ENCODE results near the gene HDAC11. TPM values are rescaled to one million over a fixed set of nuclear protein-coding genes. Genes with fewer than 3 reads are reported as not detected.

The HDAC11 gene
- total RNA-seq, 1 experiment from 2014 or later, result 12.0 TPM

DNA sequence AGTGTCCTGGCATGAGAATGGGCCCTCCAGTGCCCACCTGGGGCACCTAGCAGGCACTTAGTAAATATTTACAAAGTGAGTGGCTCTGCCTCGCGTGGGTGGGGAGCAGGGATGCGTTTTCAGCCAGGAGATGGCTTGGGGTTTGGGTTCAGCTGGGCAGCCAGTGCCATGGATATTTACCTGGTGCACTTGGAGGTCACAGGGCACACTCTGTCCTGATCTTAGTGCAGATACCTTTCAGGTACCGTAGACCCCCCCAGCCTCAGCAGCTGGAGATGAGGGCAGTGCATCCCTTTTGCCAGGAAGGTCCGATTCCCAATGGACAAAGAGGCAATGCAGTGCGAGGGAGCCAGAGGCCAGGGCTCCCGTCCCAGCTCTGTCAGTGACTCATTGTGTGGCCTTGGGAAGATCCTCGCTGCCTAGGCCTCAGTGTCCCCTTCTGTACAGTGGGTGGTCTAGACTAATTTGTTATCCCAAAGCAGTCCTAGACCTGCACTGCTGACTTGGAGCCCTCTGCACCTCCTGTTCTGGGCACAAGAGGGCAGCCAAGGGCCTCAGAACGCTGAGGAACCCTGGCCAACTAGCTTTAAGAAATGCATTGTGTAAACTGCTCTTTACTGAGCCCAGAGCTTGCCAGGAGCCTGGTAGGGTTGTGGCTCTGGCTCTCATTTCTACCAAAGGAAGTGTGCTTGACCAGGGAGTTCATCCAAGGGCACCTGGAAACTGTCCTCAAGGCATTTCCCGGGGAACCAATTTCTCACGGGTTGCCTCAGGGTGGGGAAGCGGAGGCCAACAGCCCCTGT is 16.0 kb downstream of the HDAC11 start:
- H3K36me3 Mint-ChIP-seq, result no peaks in the 10 kb centered on the region
- CTCF ChIA-PET, result interaction anchor here (0.6 to 3.2 kb wide), 49 partner anchors 10 to 404 kb away, joined by 3 to 290 read pairs (median 6); partner anchors contain the start of genes HDAC11 and WNT7A
- POLR2A ChIA-PET, result interaction anchor here (1.0 to 1.2 kb wide), 2 partner anchors 17 to 152 kb away, joined by 3 to 5 read pairs; partner anchors contain the start of gene HDAC11
- H3K4me1 Mint-ChIP-seq, result peaks cover 6% of the 10 kb centered on the region; the same call in 1 of the 2 replicates
- no peak overlapping the region for H3K4me3 Mint-ChIP-seq
- H3K27me3 Mint-ChIP-seq (ENCODE audit: low read depth), result no peaks in the 10 kb centered on the region; the same call in 1 of the 2 replicates
- peak; percentile 91 for ATAC-seq
- 0 out of 2 replicates have a peak overlapping the region, but pooled peaks have one; percentile 49 for H3K27ac Mint-ChIP-seq
- no peaks in the 10 kb centered on the region for H3K9me3 Mint-ChIP-seq
- TF ChIP-seq, protein P1, sequence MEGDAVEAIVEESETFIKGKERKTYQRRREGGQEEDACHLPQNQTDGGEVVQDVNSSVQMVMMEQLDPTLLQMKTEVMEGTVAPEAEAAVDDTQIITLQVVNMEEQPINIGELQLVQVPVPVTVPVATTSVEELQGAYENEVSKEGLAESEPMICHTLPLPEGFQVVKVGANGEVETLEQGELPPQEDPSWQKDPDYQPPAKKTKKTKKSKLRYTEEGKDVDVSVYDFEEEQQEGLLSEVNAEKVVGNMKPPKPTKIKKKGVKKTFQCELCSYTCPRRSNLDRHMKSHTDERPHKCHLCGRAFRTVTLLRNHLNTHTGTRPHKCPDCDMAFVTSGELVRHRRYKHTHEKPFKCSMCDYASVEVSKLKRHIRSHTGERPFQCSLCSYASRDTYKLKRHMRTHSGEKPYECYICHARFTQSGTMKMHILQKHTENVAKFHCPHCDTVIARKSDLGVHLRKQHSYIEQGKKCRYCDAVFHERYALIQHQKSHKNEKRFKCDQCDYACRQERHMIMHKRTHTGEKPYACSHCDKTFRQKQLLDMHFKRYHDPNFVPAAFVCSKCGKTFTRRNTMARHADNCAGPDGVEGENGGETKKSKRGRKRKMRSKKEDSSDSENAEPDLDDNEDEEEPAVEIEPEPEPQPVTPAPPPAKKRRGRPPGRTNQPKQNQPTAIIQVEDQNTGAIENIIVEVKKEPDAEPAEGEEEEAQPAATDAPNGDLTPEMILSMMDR (IDR thresholded peaks at IDR 0.05), result peak; percentile 77
- TF ChIP-seq, protein P2, sequence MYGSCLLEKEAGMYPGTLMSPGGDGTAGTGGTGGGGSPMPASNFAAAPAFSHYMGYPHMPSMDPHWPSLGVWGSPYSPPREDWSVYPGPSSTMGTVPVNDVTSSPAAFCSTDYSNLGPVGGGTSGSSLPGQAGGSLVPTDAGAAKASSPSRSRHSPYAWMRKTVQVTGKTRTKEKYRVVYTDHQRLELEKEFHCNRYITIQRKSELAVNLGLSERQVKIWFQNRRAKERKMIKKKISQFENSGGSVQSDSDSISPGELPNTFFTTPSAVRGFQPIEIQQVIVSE (CRISPR knock-in tag; IDR thresholded peaks at IDR 0.05; ENCODE audit: borderline replicate concordance), result no peak
- TF ChIP-seq, protein P3, sequence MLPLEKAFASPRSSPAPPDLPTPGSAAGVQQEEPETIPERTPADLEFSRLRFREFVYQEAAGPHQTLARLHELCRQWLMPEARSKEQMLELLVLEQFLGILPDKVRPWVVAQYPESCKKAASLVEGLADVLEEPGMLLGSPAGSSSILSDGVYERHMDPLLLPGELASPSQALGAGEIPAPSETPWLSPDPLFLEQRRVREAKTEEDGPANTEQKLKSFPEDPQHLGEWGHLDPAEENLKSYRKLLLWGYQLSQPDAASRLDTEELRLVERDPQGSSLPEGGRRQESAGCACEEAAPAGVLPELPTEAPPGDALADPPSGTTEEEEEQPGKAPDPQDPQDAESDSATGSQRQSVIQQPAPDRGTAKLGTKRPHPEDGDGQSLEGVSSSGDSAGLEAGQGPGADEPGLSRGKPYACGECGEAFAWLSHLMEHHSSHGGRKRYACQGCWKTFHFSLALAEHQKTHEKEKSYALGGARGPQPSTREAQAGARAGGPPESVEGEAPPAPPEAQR (CRISPR knock-in tag; IDR thresholded peaks at IDR 0.05), result no peak
- peak; percentile 86 for DNase-seq (ENCODE audit: low spot score)

DNA sequence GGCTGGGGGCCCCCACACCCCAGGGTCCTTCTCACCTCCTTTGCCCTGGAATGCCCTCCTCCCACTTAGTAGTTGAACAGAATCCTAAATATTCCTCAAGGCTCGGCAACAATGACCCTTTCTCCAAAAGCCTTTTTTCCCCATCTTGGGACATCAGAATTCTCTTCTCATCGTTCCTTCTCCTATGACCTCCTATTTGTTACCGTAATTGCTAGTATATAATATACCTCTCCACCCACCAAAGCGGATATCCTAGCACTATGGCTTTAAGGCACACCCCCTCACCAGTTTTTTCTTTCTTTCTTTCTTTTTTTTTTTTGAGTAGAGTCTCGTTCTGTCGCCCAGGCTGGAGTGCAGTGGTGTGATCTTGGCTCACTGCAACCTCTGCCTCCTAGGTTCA is 16.8 kb downstream of the HDAC11 start:
- Mint-ChIP-seq H3K36me3 (no peaks in the 10 kb centered on the region), H3K9me3 (no peaks in the 10 kb centered on the region), H3K4me3 (no peak overlapping the region), H3K27ac (no peak overlapping the region), H3K27me3 (ENCODE audit: low read depth) (no peaks in the 10 kb centered on the region; the same call in 1 of the 2 replicates), H3K4me1 (peaks cover 6% of the 10 kb centered on the region; the same call in 1 of the 2 replicates)
- TF ChIP-seq ZNF396 (CRISPR knock-in tag; IDR thresholded peaks at IDR 0.05; ENCODE audit: borderline replicate concordance) (no peak), NR3C1 (CRISPR knock-in tag; conservative IDR thresholded peaks at IDR 0.05; ENCODE audit: low read depth) (no peak), ATF1 (CRISPR knock-in tag; IDR thresholded peaks at IDR 0.05) (no peak), ZNF219 (CRISPR knock-in tag; IDR thresholded peaks at IDR 0.05; ENCODE audit: borderline replicate concordance) (no peak)
- TF ChIP-seq, protein P4, sequence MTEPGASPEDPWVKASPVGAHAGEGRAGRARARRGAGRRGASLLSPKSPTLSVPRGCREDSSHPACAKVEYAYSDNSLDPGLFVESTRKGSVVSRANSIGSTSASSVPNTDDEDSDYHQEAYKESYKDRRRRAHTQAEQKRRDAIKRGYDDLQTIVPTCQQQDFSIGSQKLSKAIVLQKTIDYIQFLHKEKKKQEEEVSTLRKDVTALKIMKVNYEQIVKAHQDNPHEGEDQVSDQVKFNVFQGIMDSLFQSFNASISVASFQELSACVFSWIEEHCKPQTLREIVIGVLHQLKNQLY (CRISPR knock-in tag; IDR thresholded peaks at IDR 0.05), result no peak
- TF ChIP-seq, protein P5, sequence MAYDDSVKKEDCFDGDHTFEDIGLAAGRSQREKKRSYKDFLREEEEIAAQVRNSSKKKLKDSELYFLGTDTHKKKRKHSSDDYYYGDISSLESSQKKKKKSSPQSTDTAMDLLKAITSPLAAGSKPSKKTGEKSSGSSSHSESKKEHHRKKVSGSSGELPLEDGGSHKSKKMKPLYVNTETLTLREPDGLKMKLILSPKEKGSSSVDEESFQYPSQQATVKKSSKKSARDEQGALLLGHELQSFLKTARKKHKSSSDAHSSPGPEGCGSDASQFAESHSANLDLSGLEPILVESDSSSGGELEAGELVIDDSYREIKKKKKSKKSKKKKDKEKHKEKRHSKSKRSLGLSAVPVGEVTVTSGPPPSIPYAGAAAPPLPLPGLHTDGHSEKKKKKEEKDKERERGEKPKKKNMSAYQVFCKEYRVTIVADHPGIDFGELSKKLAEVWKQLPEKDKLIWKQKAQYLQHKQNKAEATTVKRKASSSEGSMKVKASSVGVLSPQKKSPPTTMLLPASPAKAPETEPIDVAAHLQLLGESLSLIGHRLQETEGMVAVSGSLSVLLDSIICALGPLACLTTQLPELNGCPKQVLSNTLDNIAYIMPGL (CRISPR knock-in tag; IDR thresholded peaks at IDR 0.05), result no peak
- TF ChIP-seq, protein P6, sequence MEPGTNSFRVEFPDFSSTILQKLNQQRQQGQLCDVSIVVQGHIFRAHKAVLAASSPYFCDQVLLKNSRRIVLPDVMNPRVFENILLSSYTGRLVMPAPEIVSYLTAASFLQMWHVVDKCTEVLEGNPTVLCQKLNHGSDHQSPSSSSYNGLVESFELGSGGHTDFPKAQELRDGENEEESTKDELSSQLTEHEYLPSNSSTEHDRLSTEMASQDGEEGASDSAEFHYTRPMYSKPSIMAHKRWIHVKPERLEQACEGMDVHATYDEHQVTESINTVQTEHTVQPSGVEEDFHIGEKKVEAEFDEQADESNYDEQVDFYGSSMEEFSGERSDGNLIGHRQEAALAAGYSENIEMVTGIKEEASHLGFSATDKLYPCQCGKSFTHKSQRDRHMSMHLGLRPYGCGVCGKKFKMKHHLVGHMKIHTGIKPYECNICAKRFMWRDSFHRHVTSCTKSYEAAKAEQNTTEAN (CRISPR knock-in tag; IDR thresholded peaks at IDR 0.05), result no peak
- TF ChIP-seq, protein P7, sequence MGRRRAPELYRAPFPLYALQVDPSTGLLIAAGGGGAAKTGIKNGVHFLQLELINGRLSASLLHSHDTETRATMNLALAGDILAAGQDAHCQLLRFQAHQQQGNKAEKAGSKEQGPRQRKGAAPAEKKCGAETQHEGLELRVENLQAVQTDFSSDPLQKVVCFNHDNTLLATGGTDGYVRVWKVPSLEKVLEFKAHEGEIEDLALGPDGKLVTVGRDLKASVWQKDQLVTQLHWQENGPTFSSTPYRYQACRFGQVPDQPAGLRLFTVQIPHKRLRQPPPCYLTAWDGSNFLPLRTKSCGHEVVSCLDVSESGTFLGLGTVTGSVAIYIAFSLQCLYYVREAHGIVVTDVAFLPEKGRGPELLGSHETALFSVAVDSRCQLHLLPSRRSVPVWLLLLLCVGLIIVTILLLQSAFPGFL (CRISPR knock-in tag; IDR thresholded peaks at IDR 0.05; ENCODE audit: borderline replicate concordance), result no peak
- TF ChIP-seq, protein P8, sequence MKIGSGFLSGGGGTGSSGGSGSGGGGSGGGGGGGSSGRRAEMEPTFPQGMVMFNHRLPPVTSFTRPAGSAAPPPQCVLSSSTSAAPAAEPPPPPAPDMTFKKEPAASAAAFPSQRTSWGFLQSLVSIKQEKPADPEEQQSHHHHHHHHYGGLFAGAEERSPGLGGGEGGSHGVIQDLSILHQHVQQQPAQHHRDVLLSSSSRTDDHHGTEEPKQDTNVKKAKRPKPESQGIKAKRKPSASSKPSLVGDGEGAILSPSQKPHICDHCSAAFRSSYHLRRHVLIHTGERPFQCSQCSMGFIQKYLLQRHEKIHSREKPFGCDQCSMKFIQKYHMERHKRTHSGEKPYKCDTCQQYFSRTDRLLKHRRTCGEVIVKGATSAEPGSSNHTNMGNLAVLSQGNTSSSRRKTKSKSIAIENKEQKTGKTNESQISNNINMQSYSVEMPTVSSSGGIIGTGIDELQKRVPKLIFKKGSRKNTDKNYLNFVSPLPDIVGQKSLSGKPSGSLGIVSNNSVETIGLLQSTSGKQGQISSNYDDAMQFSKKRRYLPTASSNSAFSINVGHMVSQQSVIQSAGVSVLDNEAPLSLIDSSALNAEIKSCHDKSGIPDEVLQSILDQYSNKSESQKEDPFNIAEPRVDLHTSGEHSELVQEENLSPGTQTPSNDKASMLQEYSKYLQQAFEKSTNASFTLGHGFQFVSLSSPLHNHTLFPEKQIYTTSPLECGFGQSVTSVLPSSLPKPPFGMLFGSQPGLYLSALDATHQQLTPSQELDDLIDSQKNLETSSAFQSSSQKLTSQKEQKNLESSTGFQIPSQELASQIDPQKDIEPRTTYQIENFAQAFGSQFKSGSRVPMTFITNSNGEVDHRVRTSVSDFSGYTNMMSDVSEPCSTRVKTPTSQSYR (CRISPR knock-in tag; IDR thresholded peaks at IDR 0.05), result no peak
- TF ChIP-seq, protein P9, sequence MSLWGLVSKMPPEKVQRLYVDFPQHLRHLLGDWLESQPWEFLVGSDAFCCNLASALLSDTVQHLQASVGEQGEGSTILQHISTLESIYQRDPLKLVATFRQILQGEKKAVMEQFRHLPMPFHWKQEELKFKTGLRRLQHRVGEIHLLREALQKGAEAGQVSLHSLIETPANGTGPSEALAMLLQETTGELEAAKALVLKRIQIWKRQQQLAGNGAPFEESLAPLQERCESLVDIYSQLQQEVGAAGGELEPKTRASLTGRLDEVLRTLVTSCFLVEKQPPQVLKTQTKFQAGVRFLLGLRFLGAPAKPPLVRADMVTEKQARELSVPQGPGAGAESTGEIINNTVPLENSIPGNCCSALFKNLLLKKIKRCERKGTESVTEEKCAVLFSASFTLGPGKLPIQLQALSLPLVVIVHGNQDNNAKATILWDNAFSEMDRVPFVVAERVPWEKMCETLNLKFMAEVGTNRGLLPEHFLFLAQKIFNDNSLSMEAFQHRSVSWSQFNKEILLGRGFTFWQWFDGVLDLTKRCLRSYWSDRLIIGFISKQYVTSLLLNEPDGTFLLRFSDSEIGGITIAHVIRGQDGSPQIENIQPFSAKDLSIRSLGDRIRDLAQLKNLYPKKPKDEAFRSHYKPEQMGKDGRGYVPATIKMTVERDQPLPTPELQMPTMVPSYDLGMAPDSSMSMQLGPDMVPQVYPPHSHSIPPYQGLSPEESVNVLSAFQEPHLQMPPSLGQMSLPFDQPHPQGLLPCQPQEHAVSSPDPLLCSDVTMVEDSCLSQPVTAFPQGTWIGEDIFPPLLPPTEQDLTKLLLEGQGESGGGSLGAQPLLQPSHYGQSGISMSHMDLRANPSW (CRISPR knock-in tag; conservative IDR thresholded peaks at IDR 0.05; ENCODE audit: low read depth), result no peak
- ChIA-PET POLR2A (interaction anchor here (1.0 to 1.2 kb wide), 2 partner anchors 17 to 151 kb away, joined by 3 to 5 read pairs; partner anchors contain the start of gene HDAC11), CTCF (interaction anchor here (0.6 to 5.6 kb wide), 51 partner anchors 11 to 404 kb away, joined by 3 to 290 read pairs (median 6); partner anchors contain the start of genes HDAC11 and WNT7A)
- DNase-seq (ENCODE audit: low spot score) (no peak), ATAC-seq (no peak)
